PC-3 (cell line): ENCODE data around the gene HYOU1.

Experiments used
- EZH2 ChIP-seq: fragments of 300-600 bp; sonication (generic); IDR thresholded peaks from one replicate; pipeline ENCODE4 v1.6.1; 2017; ENCODE audit warnings: antibody characterized with exemption, mild to moderate bottlenecking, low read length; ENCODE audit not compliant: unreplicated experiment
- TF ChIP-seq, protein P1 (sequence below): fragments of 300-600 bp; sonication (generic); conservative IDR thresholded peaks from 2 replicates; pipeline ENCODE4 v1.5.1; 2017; ENCODE audit warnings: antibody characterized with exemption, low read depth, mild to moderate bottlenecking, low read length

- TF ChIP-seq, protein P1, sequence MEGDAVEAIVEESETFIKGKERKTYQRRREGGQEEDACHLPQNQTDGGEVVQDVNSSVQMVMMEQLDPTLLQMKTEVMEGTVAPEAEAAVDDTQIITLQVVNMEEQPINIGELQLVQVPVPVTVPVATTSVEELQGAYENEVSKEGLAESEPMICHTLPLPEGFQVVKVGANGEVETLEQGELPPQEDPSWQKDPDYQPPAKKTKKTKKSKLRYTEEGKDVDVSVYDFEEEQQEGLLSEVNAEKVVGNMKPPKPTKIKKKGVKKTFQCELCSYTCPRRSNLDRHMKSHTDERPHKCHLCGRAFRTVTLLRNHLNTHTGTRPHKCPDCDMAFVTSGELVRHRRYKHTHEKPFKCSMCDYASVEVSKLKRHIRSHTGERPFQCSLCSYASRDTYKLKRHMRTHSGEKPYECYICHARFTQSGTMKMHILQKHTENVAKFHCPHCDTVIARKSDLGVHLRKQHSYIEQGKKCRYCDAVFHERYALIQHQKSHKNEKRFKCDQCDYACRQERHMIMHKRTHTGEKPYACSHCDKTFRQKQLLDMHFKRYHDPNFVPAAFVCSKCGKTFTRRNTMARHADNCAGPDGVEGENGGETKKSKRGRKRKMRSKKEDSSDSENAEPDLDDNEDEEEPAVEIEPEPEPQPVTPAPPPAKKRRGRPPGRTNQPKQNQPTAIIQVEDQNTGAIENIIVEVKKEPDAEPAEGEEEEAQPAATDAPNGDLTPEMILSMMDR: no peak
- TF ChIP-seq EZH2: no peak
Measured at GRCh38 chr11:119025099-119025473, 31.9 kb downstream of the HYOU1 start.
